ENCODE results near the gene HOXB4.

HOXB4 gene

GRCh38 chr17:48599354-48599753 lies 21.2 kb upstream of the HOXB4 start:
- Histone ChIP-seq H3K9me3 (ENCODE audit: control insufficient read depth, low read length) (no peaks in the 10 kb centered on the region), H3K4me1 (ENCODE audit: control insufficient read depth, insufficient read depth, low read length, poor library complexity, severe bottlenecking) (peaks cover 34% of the 10 kb centered on the region), H3K27me3 (replicated peaks; ENCODE audit: control insufficient read depth, insufficient read depth, low read length, poor library complexity, severe bottlenecking) (peaks cover 76% of the 10 kb centered on the region), H3K27ac (ENCODE audit: insufficient read depth, low read length, poor library complexity, severe bottlenecking) (no peak overlapping the region), H3K36me3 (ENCODE audit: control insufficient read depth, insufficient read depth, low read length) (no peaks in the 10 kb centered on the region), H3K4me3 (ENCODE audit: insufficient read depth, low read depth, low read length, poor library complexity, severe bottlenecking) (no peak overlapping the region)
- no peak for DNase-seq

- H3K4me1 ChIP-seq (ENCODE audit: control insufficient read depth, insufficient read depth, low read length, poor library complexity, severe bottlenecking) = peaks cover 27% of the 10 kb centered on the region
- DNase-seq = no peak
- peaks cover 74% of the 10 kb centered on the region for H3K27me3 ChIP-seq (replicated peaks; ENCODE audit: control insufficient read depth, insufficient read depth, low read length, poor library complexity, severe bottlenecking)
- H3K27ac ChIP-seq (ENCODE audit: insufficient read depth, low read length, poor library complexity, severe bottlenecking) = no peak overlapping the region
- H3K4me3 ChIP-seq (ENCODE audit: insufficient read depth, low read depth, low read length, poor library complexity, severe bottlenecking) = no peak overlapping the region
- no peaks in the 10 kb centered on the region for H3K9me3 ChIP-seq (ENCODE audit: control insufficient read depth, low read length)
- no peaks in the 10 kb centered on the region for H3K36me3 ChIP-seq (ENCODE audit: control insufficient read depth, insufficient read depth, low read length)
These were observed 20.6 kb upstream of the HOXB4 start for GRCh38 chr17:48598736-48599135.

- no peak for DNase-seq
- peaks cover 31% of the 10 kb centered on the region for H3K4me1 ChIP-seq (ENCODE audit: control insufficient read depth, insufficient read depth, low read length, poor library complexity, severe bottlenecking)
- no peaks in the 10 kb centered on the region for H3K36me3 ChIP-seq (ENCODE audit: control insufficient read depth, insufficient read depth, low read length)
- peak overlapping the region; percentile 60 for H3K4me3 ChIP-seq (ENCODE audit: insufficient read depth, low read depth, low read length, poor library complexity, severe bottlenecking)
- no peak overlapping the region for H3K27ac ChIP-seq (ENCODE audit: insufficient read depth, low read length, poor library complexity, severe bottlenecking)
- no peaks in the 10 kb centered on the region for H3K9me3 ChIP-seq (ENCODE audit: control insufficient read depth, low read length)
- H3K27me3 ChIP-seq (replicated peaks; ENCODE audit: control insufficient read depth, insufficient read depth, low read length, poor library complexity, severe bottlenecking) = peaks cover 72% of the 10 kb centered on the region
These were observed 19.9 kb upstream of the HOXB4 start for GRCh38 chr17:48597778-48598631.

GRCh38 chr17:48597528-48597777 lies 19.3 kb upstream of the HOXB4 start:
- peaks cover 73% of the 10 kb centered on the region for H3K27me3 ChIP-seq (replicated peaks; ENCODE audit: control insufficient read depth, insufficient read depth, low read length, poor library complexity, severe bottlenecking)
- no peak for DNase-seq
- H3K9me3 ChIP-seq (ENCODE audit: control insufficient read depth, low read length) = no peaks in the 10 kb centered on the region
- H3K36me3 ChIP-seq (ENCODE audit: control insufficient read depth, insufficient read depth, low read length) = no peaks in the 10 kb centered on the region
- peaks cover 37% of the 10 kb centered on the region for H3K4me1 ChIP-seq (ENCODE audit: control insufficient read depth, insufficient read depth, low read length, poor library complexity, severe bottlenecking)
- H3K4me3 ChIP-seq (ENCODE audit: insufficient read depth, low read depth, low read length, poor library complexity, severe bottlenecking) = peak overlapping the region; percentile 60
- H3K27ac ChIP-seq (ENCODE audit: insufficient read depth, low read length, poor library complexity, severe bottlenecking) = no peak overlapping the region

- Histone ChIP-seq H3K27ac (ENCODE audit: insufficient read depth, low read length, poor library complexity, severe bottlenecking) (no peak overlapping the region), H3K4me3 (ENCODE audit: insufficient read depth, low read depth, low read length, poor library complexity, severe bottlenecking) (peak overlapping the region; percentile 60), H3K27me3 (replicated peaks; ENCODE audit: control insufficient read depth, insufficient read depth, low read length, poor library complexity, severe bottlenecking) (peaks cover 73% of the 10 kb centered on the region), H3K36me3 (ENCODE audit: control insufficient read depth, insufficient read depth, low read length) (no peaks in the 10 kb centered on the region), H3K4me1 (ENCODE audit: control insufficient read depth, insufficient read depth, low read length, poor library complexity, severe bottlenecking) (peaks cover 42% of the 10 kb centered on the region), H3K9me3 (ENCODE audit: control insufficient read depth, low read length) (no peaks in the 10 kb centered on the region)
- no peak for DNase-seq
These were observed 18.8 kb upstream of the HOXB4 start for GRCh38 chr17:48596735-48597527.

- no peak overlapping the region for H3K27ac ChIP-seq (ENCODE audit: insufficient read depth, low read length, poor library complexity, severe bottlenecking)
- H3K9me3 ChIP-seq (ENCODE audit: control insufficient read depth, low read length) = no peaks in the 10 kb centered on the region
- peaks cover 65% of the 10 kb centered on the region for H3K27me3 ChIP-seq (replicated peaks; ENCODE audit: control insufficient read depth, insufficient read depth, low read length, poor library complexity, severe bottlenecking)
- H3K4me3 ChIP-seq (ENCODE audit: insufficient read depth, low read depth, low read length, poor library complexity, severe bottlenecking) = peak overlapping the region; percentile 60
- peaks cover 42% of the 10 kb centered on the region for H3K4me1 ChIP-seq (ENCODE audit: control insufficient read depth, insufficient read depth, low read length, poor library complexity, severe bottlenecking)
- H3K36me3 ChIP-seq (ENCODE audit: control insufficient read depth, insufficient read depth, low read length) = no peaks in the 10 kb centered on the region
- no peak for DNase-seq
These were observed 18.0 kb upstream of the HOXB4 start for GRCh38 chr17:48596000-48596734.

- DNase-seq = no peak
- no peaks in the 10 kb centered on the region for H3K9me3 ChIP-seq (ENCODE audit: control insufficient read depth, low read length)
- peaks cover 42% of the 10 kb centered on the region for H3K4me1 ChIP-seq (ENCODE audit: control insufficient read depth, insufficient read depth, low read length, poor library complexity, severe bottlenecking)
- H3K27ac ChIP-seq (ENCODE audit: insufficient read depth, low read length, poor library complexity, severe bottlenecking) = no peak overlapping the region
- H3K27me3 ChIP-seq (replicated peaks; ENCODE audit: control insufficient read depth, insufficient read depth, low read length, poor library complexity, severe bottlenecking) = peaks cover 58% of the 10 kb centered on the region
- no peak overlapping the region for H3K4me3 ChIP-seq (ENCODE audit: insufficient read depth, low read depth, low read length, poor library complexity, severe bottlenecking)
- H3K36me3 ChIP-seq (ENCODE audit: control insufficient read depth, insufficient read depth, low read length) = no peaks in the 10 kb centered on the region
These were observed 17.3 kb upstream of the HOXB4 start for GRCh38 chr17:48595278-48595999.

- no peak overlapping the region for H3K27ac ChIP-seq (ENCODE audit: insufficient read depth, low read length, poor library complexity, severe bottlenecking)
- DNase-seq = no peak
- no peak overlapping the region for H3K4me3 ChIP-seq (ENCODE audit: insufficient read depth, low read depth, low read length, poor library complexity, severe bottlenecking)
- no peaks in the 10 kb centered on the region for H3K9me3 ChIP-seq (ENCODE audit: control insufficient read depth, low read length)
- peaks cover 58% of the 10 kb centered on the region for H3K27me3 ChIP-seq (replicated peaks; ENCODE audit: control insufficient read depth, insufficient read depth, low read length, poor library complexity, severe bottlenecking)
- peaks cover 42% of the 10 kb centered on the region for H3K4me1 ChIP-seq (ENCODE audit: control insufficient read depth, insufficient read depth, low read length, poor library complexity, severe bottlenecking)
- H3K36me3 ChIP-seq (ENCODE audit: control insufficient read depth, insufficient read depth, low read length) = no peaks in the 10 kb centered on the region
These were observed 16.6 kb upstream of the HOXB4 start for GRCh38 chr17:48594538-48595277.

- Histone ChIP-seq H3K4me3 (ENCODE audit: insufficient read depth, low read depth, low read length, poor library complexity, severe bottlenecking) (peak overlapping the region; percentile 52), H3K27me3 (replicated peaks; ENCODE audit: control insufficient read depth, insufficient read depth, low read length, poor library complexity, severe bottlenecking) (peaks cover 54% of the 10 kb centered on the region), H3K27ac (ENCODE audit: insufficient read depth, low read length, poor library complexity, severe bottlenecking) (no peak overlapping the region), H3K36me3 (ENCODE audit: control insufficient read depth, insufficient read depth, low read length) (no peaks in the 10 kb centered on the region), H3K4me1 (ENCODE audit: control insufficient read depth, insufficient read depth, low read length, poor library complexity, severe bottlenecking) (peaks cover 42% of the 10 kb centered on the region), H3K9me3 (ENCODE audit: control insufficient read depth, low read length) (no peaks in the 10 kb centered on the region)
- peak; percentile 63 to 68 (median 67) for DNase-seq
These were observed 15.8 kb upstream of the HOXB4 start for GRCh38 chr17:48593840-48594537.
